SK-N-SH (cell line): ENCODE results near the gene HPCA. TPM values are rescaled to one million over a fixed set of nuclear protein-coding genes. Genes with fewer than 3 reads are reported as not detected.

Source experiments
- CTCF ChIA-PET: fragments of 300-600, 350-600 bp; formaldehyde crosslinking; extraction: SDS; loops from one replicate; lab custom pipeline; 2021; lab: Yijun Ruan, JAX
- POLR2A ChIA-PET: fragments of 350-600 bp; sonication (Branson Sonifier 250); formaldehyde crosslinking; extraction: SDS; loops from one replicate; lab custom pipeline; 2020; ENCODE audit warnings: antibody characterized with exemption, inconsistent platforms; lab: Yijun Ruan, JAX
- DNase-seq: peaks from one replicate; pipeline ENCODE4 v3.0.0; 2012
- H2AFZ ChIP-seq: fragments of 200-600 bp; sonication (generic); 2 replicates; pipeline ENCODE4 v1.8.1; 2016; ENCODE audit warnings: antibody characterized with exemption, mild to moderate bottlenecking, low read depth
- H3F3A ChIP-seq: fragments of 200-600 bp; sonication (generic); replicated peaks from 2 replicates; pipeline ENCODE3; 2016; ENCODE audit warnings: antibody characterized with exemption, mild to moderate bottlenecking; ENCODE audit not compliant: insufficient read depth
- H3K27ac ChIP-seq, 2 experiments: fragments of 200-500 bp in 1 of 2; fragments of 200-600 bp in 1 of 2; sonication (Bioruptor generic) in 1 of 2; sonication (generic), shearing (Covaris generic) in 1 of 2; 2 replicates each; pipeline versions ENCODE4 v1.5.1 to v1.6.1; 2014 to 2016; ENCODE audit warnings: low read depth in 2 of 2, inconsistent platforms in 1 of 2, low read length in 1 of 2, mild to moderate bottlenecking in 1 of 2, mixed read lengths in 1 of 2
- H3K27me3 ChIP-seq: fragments of 200-600 bp; sonication (generic), shearing (Covaris generic); 2 replicates; pipeline ENCODE4 v1.6.1; 2016; ENCODE audit warnings: mixed run types; ENCODE audit not compliant: insufficient read depth
- H3K36me3 ChIP-seq, 2 experiments: fragments of 200-500 bp in 1 of 2; fragments of 200-600 bp in 1 of 2; sonication (Bioruptor generic) in 1 of 2; sonication (generic) in 1 of 2; replicated peaks in 1 of 2; 2 replicates each; pipeline versions ENCODE3 to v1.5.1; 2014 to 2016; ENCODE audit warnings: low read length in 1 of 2, mild to moderate bottlenecking in 1 of 2; ENCODE audit not compliant: insufficient read depth in 2 of 2, control insufficient read depth in 1 of 2
- H3K4me1 ChIP-seq, 2 experiments: fragments of 200-500 bp in 1 of 2; fragments of 200-600 bp in 1 of 2; sonication (Bioruptor generic) in 1 of 2; sonication (generic), shearing (Covaris generic) in 1 of 2; 2 replicates each; pipeline versions ENCODE4 v1.5.1 to v1.6.1; 2014 to 2016; ENCODE audit warnings: low read depth in 1 of 2, low read length in 1 of 2, mixed run types in 1 of 2; ENCODE audit not compliant: insufficient read depth in 2 of 2, control insufficient read depth in 1 of 2
- H3K4me2 ChIP-seq: fragments of 200-600 bp; sonication (generic), shearing (Covaris generic); 2 replicates; pipeline ENCODE4 v1.6.1; 2017; ENCODE audit warnings: mixed run types
- H3K4me3 ChIP-seq, 2 experiments: fragments of 200-500 bp in 1 of 2; fragments of 200-600 bp in 1 of 2; sonication (Bioruptor generic) in 1 of 2; sonication (generic), shearing (Covaris generic) in 1 of 2; 2 replicates each; pipeline versions ENCODE4 v1.5.1 to v1.8.1; 2014 to 2016; ENCODE audit warnings: low read depth in 2 of 2, inconsistent platforms in 1 of 2, low read length in 1 of 2, mild to moderate bottlenecking in 1 of 2, mixed read lengths in 1 of 2, moderate library complexity in 1 of 2
- H3K79me2 ChIP-seq: fragments of 200-600 bp; sonication (generic); 2 replicates; pipeline ENCODE4 v1.8.1; 2017; ENCODE audit warnings: mild to moderate bottlenecking; ENCODE audit not compliant: insufficient read depth
- H3K9ac ChIP-seq: fragments of 200-600 bp; sonication (generic); 2 replicates; pipeline ENCODE4 v1.6.1; 2017; ENCODE audit warnings: mixed run types
- H3K9me2 ChIP-seq: fragments of 200-600 bp; sonication (generic); 2 replicates; pipeline ENCODE4 v1.6.1; 2017; ENCODE audit warnings: mixed run types
- H3K9me3 ChIP-seq: fragments of 200-600 bp; sonication (generic); 2 replicates; pipeline ENCODE4 v1.6.1; 2017; ENCODE audit warnings: mixed run types, mild to moderate bottlenecking, moderate library complexity
- H4K20me1 ChIP-seq: fragments of 200-600 bp; sonication (generic); 2 replicates; pipeline ENCODE4 v1.6.1; 2017; ENCODE audit warnings: mild to moderate bottlenecking, mixed run types; ENCODE audit not compliant: insufficient read depth
- ELF1 ChIP-seq: IDR thresholded peaks from 2 replicates; pipeline ENCODE4 v1.4.0; 2012
- EP300 ChIP-seq, 2 experiments: IDR thresholded peaks; 2 replicates each; pipeline versions ENCODE4 v1.4.0 to v1.6.1; 2012; ENCODE audit warnings: borderline replicate concordance in 1 of 2, low read depth in 1 of 2, low read length in 1 of 2
- FOSL2 ChIP-seq: IDR thresholded peaks from 2 replicates; pipeline ENCODE4 v1.4.0; 2012; ENCODE audit warnings: low read depth, mild to moderate bottlenecking, moderate library complexity, borderline replicate concordance
- GABPA ChIP-seq: IDR thresholded peaks from 2 replicates; pipeline ENCODE4 v1.4.0; 2012; ENCODE audit warnings: low read depth, mild to moderate bottlenecking
- GATA2 ChIP-seq: sonication (generic); formaldehyde crosslinking; IDR thresholded peaks from 2 replicates; pipeline ENCODE4 v1.5.0; 2020; ENCODE audit warnings: mild to moderate bottlenecking, missing genetic modification reagents
- IRF3 ChIP-seq: fragments of 150-350 bp; IDR thresholded peaks from 2 replicates; pipeline ENCODE4 v1.6.1; 2016; ENCODE audit warnings: mild to moderate bottlenecking, low read depth, low read length
- JUND ChIP-seq: IDR thresholded peaks from 2 replicates; pipeline ENCODE4 v1.4.0; 2012
- NRF1 ChIP-seq: IDR thresholded peaks from 2 replicates; pipeline ENCODE4 v1.6.1; 2012; ENCODE audit warnings: low read depth, mild to moderate bottlenecking, low read length
- PBX3 ChIP-seq: IDR thresholded peaks from 2 replicates; pipeline ENCODE4; 2012
- POLR2AphosphoS5 ChIP-seq: IDR thresholded peaks from 2 replicates; pipeline ENCODE4 v1.6.1; 2012; ENCODE audit warnings: low read depth, low read length
- RAD21 ChIP-seq: IDR thresholded peaks from 2 replicates; pipeline ENCODE4 v1.6.1; 2012; ENCODE audit warnings: mild to moderate bottlenecking, low read length
- RFX5 ChIP-seq: IDR thresholded peaks from 2 replicates; pipeline ENCODE4 v1.6.1; 2012; ENCODE audit warnings: mild to moderate bottlenecking, improper control_type of control experiment, low read length
- RXRA ChIP-seq: IDR thresholded peaks from 2 replicates; pipeline ENCODE4 v1.4.0; 2012; ENCODE audit warnings: low read depth, mild to moderate bottlenecking, borderline replicate concordance
- TCF12 ChIP-seq: IDR thresholded peaks from 2 replicates; pipeline ENCODE4 v1.4.0; 2012
- USF1 ChIP-seq: IDR thresholded peaks from 2 replicates; pipeline ENCODE4 v1.4.0; 2012; ENCODE audit warnings: low read depth, borderline replicate concordance
- USF2 ChIP-seq: fragments of 150-350 bp; IDR thresholded peaks from 2 replicates; pipeline ENCODE4 v1.6.1; 2017; ENCODE audit warnings: antibody characterized with exemption, low read length, low read depth, borderline replicate concordance
- YY1 ChIP-seq: IDR thresholded peaks from 2 replicates; pipeline ENCODE4 v1.4.0; 2012; ENCODE audit warnings: low read depth, mild to moderate bottlenecking
- whole genome bisulfite sequencing: methylation state at CpG from one replicate; pipeline ENCODE4 v1.1.6; 2017; ENCODE audit warnings: low lambda C conversion rate; 5-methylcytosine and 5-hydroxymethylcytosine counted together
- polyA plus RNA-seq, 3 experiments: library from polyadenylated mRNA; depleted of rRNA; stranded (reverse); fragments of >200 nt; gene quantifications; 2 replicates each; pipeline ENCODE4 v1.2.3, GENCODE V29; 2012
- TF ChIP-seq, protein P1 (sequence below): IDR thresholded peaks from 2 replicates; pipeline ENCODE4 v1.4.0; 2012; ENCODE audit warnings: low read depth, borderline replicate concordance

HPCA gene
- polyA plus RNA-seq, 1 of the 3 experiments (the other 2 are of a cell fraction) = not detected

DNA sequence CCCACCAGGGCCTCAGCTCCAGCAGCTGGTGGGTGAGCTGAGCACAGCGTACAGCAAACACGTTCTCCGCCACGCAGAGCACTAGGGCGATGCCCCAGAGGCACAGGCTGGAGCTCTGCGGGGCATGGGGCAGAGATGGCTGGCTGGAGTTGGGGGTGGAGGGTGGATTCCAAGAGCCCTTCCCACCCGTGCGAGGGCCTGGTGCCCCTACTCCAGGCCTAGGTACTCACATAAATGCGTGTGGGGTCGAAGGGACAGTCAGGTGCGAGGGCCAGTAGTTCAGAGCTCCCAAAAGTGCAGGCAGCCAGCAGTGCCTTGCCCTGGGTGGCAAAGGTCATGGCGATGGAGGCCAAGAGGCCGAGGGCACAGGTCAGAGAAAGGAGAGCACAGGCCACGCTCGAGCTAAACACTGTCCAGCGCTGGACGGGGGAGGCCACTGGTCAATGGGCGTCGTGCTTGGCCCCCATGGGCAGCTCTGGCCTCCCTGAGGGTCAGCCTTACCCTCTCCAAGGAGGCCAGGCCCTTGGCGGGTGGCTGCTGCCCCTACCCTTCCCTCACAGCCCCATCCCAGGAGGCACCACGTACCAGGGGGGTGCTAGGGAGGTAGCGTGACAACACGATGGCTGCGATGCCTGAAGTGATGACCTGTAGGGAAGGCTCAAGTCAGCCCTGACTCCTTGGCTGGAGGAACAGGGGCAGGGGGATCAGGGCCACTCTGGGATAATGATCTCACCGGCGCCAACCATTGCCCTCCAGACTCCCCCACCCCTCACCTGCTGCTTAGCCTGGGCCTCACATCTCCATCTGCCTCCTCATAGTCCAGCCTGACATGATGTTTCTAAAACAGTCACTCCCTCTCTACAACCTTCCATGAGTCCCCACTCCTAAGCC lies 9.3 kb downstream of the HPCA start:
- Histone ChIP-seq H3K9ac (no peak overlapping the region), H3K36me3 (no peaks in the 10 kb centered on the region), H3K79me2 (no peaks in the 10 kb centered on the region), H3K9me2 (no peaks in the 10 kb centered on the region)
- TF ChIP-seq ELF1 = no peak
- TF ChIP-seq TCF12 = no peak
- no peak for TF ChIP-seq GATA2 (CRISPR knock-in tag)
- TF ChIP-seq, all 33 proteins: peak for 0
- DNase-seq = peak; percentile 30
- no peaks in the 10 kb centered on the region for H4K20me1 ChIP-seq
- no peak overlapping the region for H3K4me2 ChIP-seq
- H3K4me1 ChIP-seq = peaks cover 0 to 6% of the 10 kb centered on the region in 2 experiments; a peak in 1 of 4 replicates
- H3K4me3 ChIP-seq = no peak overlapping the region
- POLR2A ChIA-PET = no interaction called here
- 0 out of 2 replicates have a peak, but pooled peaks cover 3% of the 10 kb centered on the region for H3K27me3 ChIP-seq
- whole genome bisulfite sequencing = 90% methylated on average over 18 of the region's 26 CpGs
- no peaks in the 10 kb centered on the region for H3K9me3 ChIP-seq
- no peak overlapping the region for H2AFZ ChIP-seq
- H3F3A ChIP-seq = peaks cover 4% of the 10 kb centered on the region
- CTCF ChIA-PET = interaction anchor here (1.4 to 3.6 kb wide), 4 partner anchors 10 to 188 kb away, joined by 5 to 19 read pairs (median 12); partner anchors contain the start of gene HPCA
- no peak overlapping the region for H3K27ac ChIP-seq

DNA sequence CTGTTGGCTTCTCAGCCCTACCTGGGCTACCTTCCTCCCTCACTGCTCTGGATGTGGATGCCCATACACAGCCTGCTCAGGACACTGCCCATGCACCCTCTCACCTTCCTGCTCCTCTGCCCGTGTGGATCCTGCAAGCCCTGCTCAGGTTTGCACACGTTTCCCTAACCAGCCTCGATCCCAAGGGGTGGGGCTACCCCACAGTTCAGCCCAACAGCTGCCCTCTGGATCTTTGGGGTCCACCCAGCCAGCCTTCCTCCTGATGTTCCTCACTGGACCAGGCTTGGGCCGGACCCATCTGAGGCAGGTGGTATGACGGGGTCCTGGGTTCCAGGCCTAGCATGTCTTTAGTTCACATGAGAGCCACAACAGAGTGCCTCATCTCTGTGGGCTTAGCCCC lies 10.2 kb downstream of the HPCA start:
- Histone ChIP-seq H3F3A (peaks cover 4% of the 10 kb centered on the region), H4K20me1 (no peaks in the 10 kb centered on the region), H3K4me1 (peaks cover 0 to 11% of the 10 kb centered on the region in 2 experiments; a peak in 1 of 4 replicates), H2AFZ (no peak overlapping the region), H3K4me2 (no peak overlapping the region), H3K79me2 (no peaks in the 10 kb centered on the region), H3K9me2 (no peaks in the 10 kb centered on the region), H3K36me3 (no peaks in the 10 kb centered on the region), H3K9me3 (no peaks in the 10 kb centered on the region), H3K4me3 (no peak overlapping the region), H3K27ac (no peak overlapping the region), H3K9ac (no peak overlapping the region), H3K27me3 (no peaks in the 10 kb centered on the region)
- ChIA-PET POLR2A (no interaction called here), CTCF (interaction anchor here (0.9 to 3.6 kb wide), 5 partner anchors 11 to 190 kb away, joined by 3 to 19 read pairs (median 5); partner anchors contain the start of gene HPCA)
- WGBS = 87% methylated on average over 5 of the region's 5 CpGs
- DNase-seq = peak; percentile 8
- TF ChIP-seq GABPA = no peak
- TF ChIP-seq EP300 (IDR thresholded peaks at IDR 0.05; ENCODE audit: borderline replicate concordance in 1 of 2, low read depth in 1 of 2, low read length in 1 of 2) = no peak
- no peak for TF ChIP-seq GATA2 (CRISPR knock-in tag)
- no peak for TF ChIP-seq FOSL2
- TF ChIP-seq RXRA = no peak
- no peak for TF ChIP-seq RAD21
- TF ChIP-seq YY1 = no peak
- TF ChIP-seq USF2 = no peak
- TF ChIP-seq, protein P1, sequence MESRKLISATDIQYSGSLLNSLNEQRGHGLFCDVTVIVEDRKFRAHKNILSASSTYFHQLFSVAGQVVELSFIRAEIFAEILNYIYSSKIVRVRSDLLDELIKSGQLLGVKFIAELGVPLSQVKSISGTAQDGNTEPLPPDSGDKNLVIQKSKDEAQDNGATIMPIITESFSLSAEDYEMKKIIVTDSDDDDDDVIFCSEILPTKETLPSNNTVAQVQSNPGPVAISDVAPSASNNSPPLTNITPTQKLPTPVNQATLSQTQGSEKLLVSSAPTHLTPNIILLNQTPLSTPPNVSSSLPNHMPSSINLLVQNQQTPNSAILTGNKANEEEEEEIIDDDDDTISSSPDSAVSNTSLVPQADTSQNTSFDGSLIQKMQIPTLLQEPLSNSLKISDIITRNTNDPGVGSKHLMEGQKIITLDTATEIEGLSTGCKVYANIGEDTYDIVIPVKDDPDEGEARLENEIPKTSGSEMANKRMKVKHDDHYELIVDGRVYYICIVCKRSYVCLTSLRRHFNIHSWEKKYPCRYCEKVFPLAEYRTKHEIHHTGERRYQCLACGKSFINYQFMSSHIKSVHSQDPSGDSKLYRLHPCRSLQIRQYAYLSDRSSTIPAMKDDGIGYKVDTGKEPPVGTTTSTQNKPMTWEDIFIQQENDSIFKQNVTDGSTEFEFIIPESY = no peak
- no peak for TF ChIP-seq PBX3
- TF ChIP-seq ELF1 = no peak
- TF ChIP-seq RFX5 = no peak
- no peak for TF ChIP-seq NRF1
- no peak for TF ChIP-seq USF1
- TF ChIP-seq IRF3 = no peak
- TF ChIP-seq JUND = no peak
- TF ChIP-seq POLR2AphosphoS5 = no peak
